ENCODE measurements around the gene BRD3. TPM values are rescaled to one million over a fixed set of nuclear protein-coding genes. Genes with fewer than 3 reads are reported as not detected.

BRD3 gene
- total and polyA plus RNA-seq, 2 donors from 2014 or later: 7.7 to 46.2 TPM

- DNase-seq (peak in 1 of 5 donors; percentile 62), FAIRE-seq (no peak)
- H3K4me3 ChIP-seq (ENCODE audit: low read length in 3 of 3): no peak overlapping the region
- H3K27ac ChIP-seq (ENCODE audit: low read depth in 2 of 2, low read length in 2 of 2): no peak overlapping the region
- no peaks in the 10 kb centered on the region for H3K4me1 ChIP-seq (ENCODE audit: control insufficient read depth in 2 of 3, insufficient read depth in 2 of 3, low read depth in 1 of 3, low read length in 3 of 3)
- intact Hi-C loops (cut with DNase I): no loop called here
- no peak overlapping the region for H3K9ac ChIP-seq (ENCODE audit: low read length in 3 of 3)
- no peaks in the 10 kb centered on the region for H3K27me3 ChIP-seq (ENCODE audit: control insufficient read depth, insufficient read depth, low read length)
- peaks cover 6 to 30% (median 26%) of the 10 kb centered on the region in 3 donors for H3K36me3 ChIP-seq (ENCODE audit: control insufficient read depth in 2 of 3, insufficient read depth in 3 of 3, low read length in 3 of 3)
- no peak for TF ChIP-seq CTCF (IDR thresholded peaks at IDR 0.05; ENCODE audit: borderline replicate concordance, extremely low read depth, insufficient read depth)
- H3K9me3 ChIP-seq (ENCODE audit: control insufficient read depth in 2 of 3, insufficient read depth in 1 of 3, low read length in 3 of 3): no peaks in the 10 kb centered on the region
These were observed 22.9 kb downstream of the BRD3 start for GRCh38 chr9:134044944-134045343.

- Histone ChIP-seq H3K4me1 (ENCODE audit: control insufficient read depth in 2 of 3, insufficient read depth in 2 of 3, low read depth in 1 of 3, low read length in 3 of 3) (no peaks in the 10 kb centered on the region), H3K9ac (ENCODE audit: low read length in 3 of 3) (no peak overlapping the region), H3K9me3 (ENCODE audit: control insufficient read depth in 2 of 3, insufficient read depth in 1 of 3, low read length in 3 of 3) (no peaks in the 10 kb centered on the region), H3K36me3 (ENCODE audit: control insufficient read depth in 2 of 3, insufficient read depth in 3 of 3, low read length in 3 of 3) (peaks cover 8 to 26% (median 25%) of the 10 kb centered on the region in 3 donors), H3K27me3 (ENCODE audit: control insufficient read depth, insufficient read depth, low read length) (no peaks in the 10 kb centered on the region), H3K27ac (ENCODE audit: low read depth in 2 of 2, low read length in 2 of 2) (no peak overlapping the region), H3K4me3 (ENCODE audit: low read length in 3 of 3) (no peak overlapping the region)
- TF ChIP-seq CTCF (IDR thresholded peaks at IDR 0.05; ENCODE audit: borderline replicate concordance, extremely low read depth, insufficient read depth): no peak
- intact Hi-C loops (cut with DNase I): no loop called here
- FAIRE-seq (no peak), DNase-seq (peak in 1 of 5 donors; percentile 59)
These were observed 24.3 kb downstream of the BRD3 start for GRCh38 chr9:134043531-134043988.

- no peaks in the 10 kb centered on the region for H3K4me1 ChIP-seq (ENCODE audit: control insufficient read depth in 2 of 3, insufficient read depth in 2 of 3, low read depth in 1 of 3, low read length in 3 of 3)
- no peak for FAIRE-seq
These were observed 26.2 kb downstream of the BRD3 start for GRCh38 chr9:134041649-134041962.

More at GRCh38 chr9:134041649-134041962, 26.2 kb downstream of the BRD3 start:
- Histone ChIP-seq H3K9ac (ENCODE audit: low read length in 3 of 3) (no peak overlapping the region), H3K9me3 (ENCODE audit: control insufficient read depth in 2 of 3, insufficient read depth in 1 of 3, low read length in 3 of 3) (no peaks in the 10 kb centered on the region), H3K27me3 (ENCODE audit: control insufficient read depth, insufficient read depth, low read length) (no peaks in the 10 kb centered on the region), H3K36me3 (ENCODE audit: control insufficient read depth in 2 of 3, insufficient read depth in 3 of 3, low read length in 3 of 3) (peaks cover 8 to 22% (median 19%) of the 10 kb centered on the region in 3 donors), H3K27ac (ENCODE audit: low read depth in 2 of 2, low read length in 2 of 2) (no peak overlapping the region), H3K4me3 (ENCODE audit: low read length in 3 of 3) (no peak overlapping the region)
- intact Hi-C loops (cut with DNase I): no loop called here
- TF ChIP-seq CTCF (IDR thresholded peaks at IDR 0.05; ENCODE audit: borderline replicate concordance, extremely low read depth, insufficient read depth): no peak
- DNase-seq: peak in 1 of 5 donors; percentile 68
